Lower leg skin (tissue), 3 donors: ENCODE data around the gene INSIG2.

Source experiments
- POLR2A ChIP-seq, 2 donors: fragments of 450-650 bp; IDR thresholded peaks; one replicate each; pipeline ENCODE4 v1.6.1; 2016 to 2017; ENCODE audit warnings: antibody characterized with exemption in 2 of 2, mild to moderate bottlenecking in 1 of 2, moderate library complexity in 1 of 2
- TF ChIP-seq, protein P1 (sequence below), 3 donors: fragments of 450-650 bp; IDR thresholded peaks; one replicate each; pipeline ENCODE4 v1.5.1; 2016; ENCODE audit warnings: antibody characterized with exemption in 3 of 3, mild to moderate bottlenecking in 3 of 3, moderate library complexity in 2 of 3

- TF ChIP-seq, protein P1, sequence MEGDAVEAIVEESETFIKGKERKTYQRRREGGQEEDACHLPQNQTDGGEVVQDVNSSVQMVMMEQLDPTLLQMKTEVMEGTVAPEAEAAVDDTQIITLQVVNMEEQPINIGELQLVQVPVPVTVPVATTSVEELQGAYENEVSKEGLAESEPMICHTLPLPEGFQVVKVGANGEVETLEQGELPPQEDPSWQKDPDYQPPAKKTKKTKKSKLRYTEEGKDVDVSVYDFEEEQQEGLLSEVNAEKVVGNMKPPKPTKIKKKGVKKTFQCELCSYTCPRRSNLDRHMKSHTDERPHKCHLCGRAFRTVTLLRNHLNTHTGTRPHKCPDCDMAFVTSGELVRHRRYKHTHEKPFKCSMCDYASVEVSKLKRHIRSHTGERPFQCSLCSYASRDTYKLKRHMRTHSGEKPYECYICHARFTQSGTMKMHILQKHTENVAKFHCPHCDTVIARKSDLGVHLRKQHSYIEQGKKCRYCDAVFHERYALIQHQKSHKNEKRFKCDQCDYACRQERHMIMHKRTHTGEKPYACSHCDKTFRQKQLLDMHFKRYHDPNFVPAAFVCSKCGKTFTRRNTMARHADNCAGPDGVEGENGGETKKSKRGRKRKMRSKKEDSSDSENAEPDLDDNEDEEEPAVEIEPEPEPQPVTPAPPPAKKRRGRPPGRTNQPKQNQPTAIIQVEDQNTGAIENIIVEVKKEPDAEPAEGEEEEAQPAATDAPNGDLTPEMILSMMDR (IDR thresholded peaks at IDR 0.05) = no peak
- TF ChIP-seq POLR2A (IDR thresholded peaks at IDR 0.05) = no peak
These were observed 42.1 kb downstream of the INSIG2 start for GRCh38 chr2:118130385-118130784.
